Measurements from ENCODE around the gene MYLK4.

- TF ChIP-seq CTCF (IDR thresholded peaks at IDR 0.05; ENCODE audit: insufficient read depth, low read depth, low read length) (no peak), EZH2 (IDR thresholded peaks at IDR 0.05; ENCODE audit: insufficient read depth, low read length) (no peak)
Observed at GRCh38 chr6:2750832-2751231, at the start of gene MYLK4.

Measured in astrocyte (in vitro differentiated cells and primary cell).